AG04450 (cell line): Measurements from ENCODE around the gene HCN1. TPM values are rescaled to one million over a fixed set of nuclear protein-coding genes. Genes with fewer than 3 reads are reported as not detected.

Source experiments
- CTCF ChIA-PET: fragments of 300-600, 350-600 bp; formaldehyde crosslinking; extraction: SDS; loops from one replicate; lab custom pipeline; 2022; ENCODE audit warnings: antibody characterized with exemption, inconsistent platforms; lab: Charles Lee
- POLR2A ChIA-PET: fragments of 350-600 bp; formaldehyde crosslinking; extraction: SDS; loops from one replicate; lab custom pipeline; 2021; ENCODE audit warnings: antibody characterized with exemption, inconsistent platforms; lab: Yijun Ruan, JAX
- DNase-seq: peaks from one replicate; pipeline ENCODE4 v3.0.0-alpha.2; 2011; ENCODE audit warnings: low read depth, low spot score
- H3K27ac ChIP-seq: one replicate; pipeline ENCODE4 v1.5.1; 2012; ENCODE audit warnings: low read depth, low read length, control low read depth
- H3K27me3 ChIP-seq: one replicate; pipeline ENCODE4 v1.6.0; 2012; ENCODE audit warnings: low read length; ENCODE audit not compliant: control insufficient read depth, insufficient read depth
- H3K4me3 ChIP-seq: 2 replicates; pipeline ENCODE4 v1.5.1; 2011; ENCODE audit warnings: mild to moderate bottlenecking, low read depth, low read length, control low read depth
- H3K9me3 ChIP-seq: 2 replicates; pipeline ENCODE4 v1.5.1; 2012; ENCODE audit warnings: low read length; ENCODE audit not compliant: control insufficient read depth, insufficient read depth
- polyA plus RNA-seq: library from polyadenylated mRNA; depleted of rRNA; stranded (reverse); fragments of >200 nt; gene quantifications from 2 replicates; pipeline ENCODE4 v1.2.3, GENCODE V29; 2011
- TF ChIP-seq, protein P1 (sequence below): IDR thresholded peaks from 2 replicates; pipeline ENCODE4 v1.5.1; 2011; ENCODE audit warnings: low read depth, low read length, control low read depth, inconsistent platforms

The HCN1 gene
- polyA plus RNA-seq, 1 experiment = not detected

DNA sequence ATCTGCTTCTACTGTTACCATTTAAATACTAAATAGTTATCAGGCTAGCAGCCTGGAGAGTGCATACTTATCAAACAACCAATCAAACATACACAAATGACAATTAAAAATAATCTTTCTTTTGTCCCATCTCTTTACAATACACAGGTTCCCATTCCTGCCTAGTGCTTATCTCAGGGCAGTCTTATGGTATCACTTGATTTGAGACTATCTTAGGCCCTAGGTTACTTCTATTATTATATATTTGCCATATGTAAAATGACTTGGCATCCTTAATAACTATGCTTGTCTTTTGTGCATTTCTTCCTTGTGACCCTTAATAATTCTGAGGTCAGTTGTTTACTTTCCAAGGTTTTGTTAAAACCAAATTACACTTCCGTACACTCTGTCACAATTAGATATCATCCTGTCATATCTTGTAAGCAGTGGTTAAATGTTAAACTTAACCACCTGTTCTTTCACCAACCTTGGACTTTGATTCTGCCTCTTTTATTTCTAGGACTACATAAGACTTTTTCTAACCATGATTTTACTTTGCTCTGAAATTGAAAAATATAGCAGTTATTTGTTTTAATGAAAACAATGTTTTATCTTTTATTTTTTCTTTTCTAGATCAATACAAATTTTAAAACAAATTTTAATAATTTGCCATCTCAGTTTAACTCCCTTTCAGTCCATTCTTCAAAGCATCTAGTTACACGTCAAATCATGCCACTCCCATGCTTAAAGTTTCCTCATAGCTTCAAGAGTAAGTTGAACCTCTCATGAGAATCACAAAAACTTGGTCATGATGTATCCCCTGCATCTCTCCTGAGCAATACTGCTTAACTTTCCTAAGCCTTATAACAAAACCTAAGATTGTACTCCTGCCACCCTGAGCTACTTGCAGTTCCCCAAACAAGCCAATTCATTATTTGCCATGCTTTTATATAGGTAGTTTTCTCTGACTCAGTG is 281.3 kb downstream of the HCN1 start:
- ChIA-PET POLR2A (no interaction called here), CTCF (no interaction called here)
- H3K9me3 ChIP-seq = no peaks in the 10 kb centered on the region
- no peak for DNase-seq
- no peaks in the 10 kb centered on the region for H3K27me3 ChIP-seq
- TF ChIP-seq, protein P1, sequence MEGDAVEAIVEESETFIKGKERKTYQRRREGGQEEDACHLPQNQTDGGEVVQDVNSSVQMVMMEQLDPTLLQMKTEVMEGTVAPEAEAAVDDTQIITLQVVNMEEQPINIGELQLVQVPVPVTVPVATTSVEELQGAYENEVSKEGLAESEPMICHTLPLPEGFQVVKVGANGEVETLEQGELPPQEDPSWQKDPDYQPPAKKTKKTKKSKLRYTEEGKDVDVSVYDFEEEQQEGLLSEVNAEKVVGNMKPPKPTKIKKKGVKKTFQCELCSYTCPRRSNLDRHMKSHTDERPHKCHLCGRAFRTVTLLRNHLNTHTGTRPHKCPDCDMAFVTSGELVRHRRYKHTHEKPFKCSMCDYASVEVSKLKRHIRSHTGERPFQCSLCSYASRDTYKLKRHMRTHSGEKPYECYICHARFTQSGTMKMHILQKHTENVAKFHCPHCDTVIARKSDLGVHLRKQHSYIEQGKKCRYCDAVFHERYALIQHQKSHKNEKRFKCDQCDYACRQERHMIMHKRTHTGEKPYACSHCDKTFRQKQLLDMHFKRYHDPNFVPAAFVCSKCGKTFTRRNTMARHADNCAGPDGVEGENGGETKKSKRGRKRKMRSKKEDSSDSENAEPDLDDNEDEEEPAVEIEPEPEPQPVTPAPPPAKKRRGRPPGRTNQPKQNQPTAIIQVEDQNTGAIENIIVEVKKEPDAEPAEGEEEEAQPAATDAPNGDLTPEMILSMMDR = no peak
- H3K4me3 ChIP-seq = no peak overlapping the region
- no peak overlapping the region for H3K27ac ChIP-seq

DNA sequence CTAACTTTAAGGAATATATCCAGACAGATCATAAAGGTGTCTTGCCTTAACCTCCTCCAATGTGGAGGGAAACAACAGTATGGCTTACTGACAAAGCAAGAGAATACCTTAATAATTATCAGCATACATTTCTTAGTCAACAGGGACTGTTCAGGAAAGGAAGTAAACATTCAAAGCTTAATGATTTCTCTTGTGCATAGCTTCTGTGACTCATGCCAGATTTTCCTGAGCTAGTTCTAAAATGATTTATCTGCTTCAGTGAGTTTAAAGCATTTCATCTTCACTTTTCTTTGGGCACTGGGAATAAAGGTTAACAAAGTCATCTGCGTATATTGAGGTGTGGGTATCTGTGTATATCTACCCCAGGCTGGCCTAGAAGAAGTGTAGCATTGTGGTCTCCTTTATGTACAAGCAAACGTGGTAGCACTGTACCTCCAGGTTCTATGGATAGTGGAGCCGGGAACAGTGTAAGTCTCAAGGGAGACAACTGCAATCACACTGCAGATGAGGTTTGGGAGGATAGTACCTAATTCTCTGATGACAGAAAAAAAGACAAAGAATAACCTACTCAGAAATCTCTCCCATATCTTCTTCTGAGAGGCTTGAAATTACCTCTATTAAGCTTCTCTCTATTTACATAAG is 284.1 kb downstream of the HCN1 start:
- H3K27ac ChIP-seq = no peak overlapping the region
- ChIA-PET POLR2A (no interaction called here), CTCF (no interaction called here)
- no peak for DNase-seq
- no peak overlapping the region for H3K4me3 ChIP-seq
- TF ChIP-seq, protein P1 = no peak
- no peaks in the 10 kb centered on the region for H3K27me3 ChIP-seq
- no peaks in the 10 kb centered on the region for H3K9me3 ChIP-seq

DNA sequence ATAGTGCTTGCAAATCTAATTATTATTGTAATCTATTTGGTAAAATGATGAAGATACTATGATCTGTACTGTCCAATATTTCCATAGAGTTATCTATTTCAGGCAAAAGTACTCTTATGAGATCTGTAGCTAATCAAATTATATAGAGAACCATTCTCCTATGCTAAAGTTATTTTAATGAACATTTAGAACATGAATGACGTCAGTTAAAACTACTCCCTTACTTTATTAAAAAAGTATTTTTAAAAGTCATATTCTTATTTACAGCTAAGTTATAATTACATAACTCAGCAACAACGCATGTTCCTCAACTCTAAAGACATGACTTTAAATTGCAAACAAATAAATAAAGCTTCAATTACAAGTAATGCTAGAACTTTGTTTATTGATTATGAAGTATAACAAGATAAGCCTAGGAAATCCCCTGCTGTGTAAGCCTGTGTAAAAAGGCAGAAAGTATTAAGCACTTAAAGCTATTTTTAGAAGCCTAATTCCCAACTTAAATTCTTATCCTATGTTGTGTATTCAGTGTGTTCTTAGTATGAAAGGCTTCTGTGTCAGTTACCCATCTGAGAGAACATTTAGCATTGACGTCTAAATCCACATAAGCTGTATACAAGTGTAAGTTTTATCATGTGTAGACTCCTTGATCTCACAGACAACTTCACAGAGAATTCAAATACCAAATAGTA is 285.7 kb downstream of the HCN1 start:
- TF ChIP-seq, protein P1 = no peak
- Histone ChIP-seq H3K4me3 (no peak overlapping the region), H3K27ac (no peak overlapping the region), H3K9me3 (no peaks in the 10 kb centered on the region), H3K27me3 (no peaks in the 10 kb centered on the region)
- ChIA-PET POLR2A (no interaction called here), CTCF (no interaction called here)
- DNase-seq = no peak

DNA sequence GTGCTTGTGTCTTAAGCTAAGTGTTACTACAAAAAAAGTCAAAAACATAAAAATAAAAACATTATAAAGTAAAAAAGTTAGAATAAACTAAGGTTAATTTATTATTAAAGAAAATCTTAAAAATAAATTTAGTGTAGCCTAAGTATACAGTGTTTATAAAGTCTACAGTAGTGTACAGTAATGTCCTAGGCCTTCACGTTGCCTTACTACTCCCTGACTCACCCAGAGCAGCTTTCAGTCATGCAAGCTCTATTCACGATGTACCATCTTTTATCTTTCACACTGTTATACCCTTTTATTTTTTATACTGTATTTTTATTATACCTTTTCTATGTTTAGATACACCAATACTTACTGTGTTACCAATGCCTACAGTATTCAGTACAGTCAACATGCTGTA is 288.1 kb downstream of the HCN1 start:
- Histone ChIP-seq H3K27ac (no peak overlapping the region), H3K4me3 (no peak overlapping the region), H3K27me3 (no peaks in the 10 kb centered on the region), H3K9me3 (no peaks in the 10 kb centered on the region)
- POLR2A ChIA-PET = no interaction called here
- CTCF ChIA-PET = no interaction called here
- no peak for DNase-seq
- TF ChIP-seq, protein P1 = no peak
